ENCODE results near the gene D2HGDH. TPM values are rescaled to one million over a fixed set of nuclear protein-coding genes. Genes with fewer than 3 reads are reported as not detected.

D2HGDH gene
- total RNA-seq, 4 donors from 2014 or later: 37.7 to 160 (median 62.2) TPM

GRCh38 chr2:241808051-241808720, 73.8 kb downstream of the D2HGDH start:
- Histone ChIP-seq H3K27ac (no peak overlapping the region), H3K4me1 (peaks cover 18% of the 10 kb centered on the region), H3K36me3 (no peaks in the 10 kb centered on the region), H3K27me3 (peaks cover 15% of the 10 kb centered on the region), H3K4me3 (no peak overlapping the region), H3K9me3 (no peaks in the 10 kb centered on the region)
- TF ChIP-seq CTCF (IDR thresholded peaks at IDR 0.05): no peak
- TF ChIP-seq EP300 (IDR thresholded peaks at IDR 0.05): no peak
- no peak for TF ChIP-seq POLR2AphosphoS5 (IDR thresholded peaks at IDR 0.05)
- no peak for TF ChIP-seq POLR2A (IDR thresholded peaks at IDR 0.05)
- 84% methylated on average over 16 of the region's 17 CpGs for WGBS
- no peak for DNase-seq (ENCODE audit: low spot score in 2 of 2)

- H3K4me3 ChIP-seq: no peak within 1 kb of the TSS
- H3K27ac ChIP-seq: no peak within 1 kb of the TSS
- peaks cover 11% of the 10 kb centered on the region for H3K27me3 ChIP-seq
- no peaks in the 10 kb centered on the region for H3K9me3 ChIP-seq
- WGBS: 93% methylated on average over 29 of the region's 31 CpGs
- H3K4me1 ChIP-seq: peaks cover 11% of the 10 kb centered on the region
- H3K36me3 ChIP-seq: no peaks in the 10 kb centered on the region
- peak in 1 of 2 donors; percentile 51 for DNase-seq (ENCODE audit: low spot score in 2 of 2)
- TF ChIP-seq EP300 (IDR thresholded peaks at IDR 0.05) (no peak), CTCF (IDR thresholded peaks at IDR 0.05) (no peak)
Observed at GRCh38 chr2:241808721-241809382, 74.4 kb downstream of the D2HGDH start, which contains the start of gene NEU4. Gene NEU4, plus strand, starts transcription at chr2:241809193. Its CDS starts 5,292 bp downstream, at chr2:241814485.

GRCh38 chr2:241809383-241810306, 75.2 kb downstream of the D2HGDH start:
- H3K9me3 ChIP-seq: no peaks in the 10 kb centered on the region
- peak in 1 of 2 donors; percentile 61 for DNase-seq (ENCODE audit: low spot score in 2 of 2)

GRCh38 chr2:241810307-241811200, 76.1 kb downstream of the D2HGDH start:
- Histone ChIP-seq H3K4me1 (no peaks in the 10 kb centered on the region), H3K27ac (no peak overlapping the region), H3K9me3 (no peaks in the 10 kb centered on the region), H3K36me3 (no peaks in the 10 kb centered on the region), H3K4me3 (no peak overlapping the region), H3K27me3 (peaks cover 7% of the 10 kb centered on the region)
- DNase-seq (ENCODE audit: low spot score in 2 of 2): peak in 1 of 2 donors; percentile 46
- TF ChIP-seq EP300 (IDR thresholded peaks at IDR 0.05): no peak
- TF ChIP-seq POLR2AphosphoS5 (IDR thresholded peaks at IDR 0.05): no peak
- no peak for TF ChIP-seq CTCF (IDR thresholded peaks at IDR 0.05)
- no peak for TF ChIP-seq POLR2A (IDR thresholded peaks at IDR 0.05)
- WGBS: 74% methylated on average over 20 of the region's 28 CpGs

More at GRCh38 chr2:241809383-241810306, 75.2 kb downstream of the D2HGDH start:
- Histone ChIP-seq H3K4me3 (no peak overlapping the region), H3K27me3 (peaks cover 6% of the 10 kb centered on the region), H3K27ac (no peak overlapping the region), H3K36me3 (no peaks in the 10 kb centered on the region), H3K4me1 (peaks cover 3% of the 10 kb centered on the region)
- WGBS: 86% methylated on average over 18 of the region's 29 CpGs
- TF ChIP-seq POLR2AphosphoS5 (IDR thresholded peaks at IDR 0.05) (no peak), EP300 (IDR thresholded peaks at IDR 0.05) (no peak), CTCF (IDR thresholded peaks at IDR 0.05) (no peak), POLR2A (IDR thresholded peaks at IDR 0.05) (no peak)

Data from suprapubic skin (tissue), 4 donors.